GM12878 (cell line): ENCODE data around the gene MOK. TPM values are rescaled to one million over a fixed set of nuclear protein-coding genes. Genes with fewer than 3 reads are reported as not detected.
A peak's percentile ranks its signal among the peaks of the same experiment; 100 is the strongest.

Source experiments
- ATAC-seq: fragments of 200-7000 bp; cut with Tn5 transposase; 3 replicates; pipeline ENCODE4 v1.9.1; 2020; ENCODE audit warnings: mild to moderate bottlenecking, moderate library complexity
- BruUV-seq: library from RNA; stranded (reverse); fragments of 400-500 nt; replicated peaks from 2 replicates; lab custom pipeline; 2021; lab: Mats Ljungman, UMichigan
- CTCF ChIA-PET: fragments of 300-600 bp; sonication (Branson Sonifier 250); formaldehyde crosslinking; extraction: SDS; loops from one replicate; lab custom pipeline; 2021; ENCODE audit warnings: inconsistent platforms; lab: Yijun Ruan, JAX
- POLR2A ChIA-PET: fragments of 350-600 bp; formaldehyde crosslinking; extraction: SDS; loops from one replicate; lab custom pipeline; 2021; ENCODE audit warnings: inconsistent platforms; lab: Charles Lee
- RAD21 ChIA-PET: fragments of 300-600 bp; sonication (Branson Sonifier 250); formaldehyde crosslinking; loops from one replicate; lab custom pipeline; 2023; ENCODE audit warnings: antibody characterized with exemption; ENCODE audit not compliant: unreplicated experiment; lab: Charles Lee
- SMC1A ChIA-PET: fragments of 300-600 bp; sonication (Branson Sonifier 250); formaldehyde crosslinking; loops from one replicate; lab custom pipeline; 2023; ENCODE audit not compliant: unreplicated experiment, uncharacterized antibody; lab: Charles Lee
- DNase-seq: peaks from one replicate; pipeline ENCODE4 v3.0.0-alpha.2; 2011; ENCODE audit warnings: low read depth, low spot score
- FAIRE-seq: peaks from 3 replicates; lab custom pipeline; 2011; peaks lifted over from hg19 to GRCh38; lab: Jason Lieb, UNC
- H2AFZ ChIP-seq: 2 replicates; pipeline ENCODE4 v1.6.0; 2011; ENCODE audit warnings: low read depth, low read length, control low read depth; ENCODE audit not compliant: control insufficient read depth
- H3K27ac ChIP-seq: 2 replicates; pipeline ENCODE4 v1.5.1; 2011; ENCODE audit warnings: control low read depth; ENCODE audit not compliant: control insufficient read depth, insufficient read depth
- H3K27me3 ChIP-seq, 2 experiments: replicated peaks in 1 of 2; 2 replicates each; pipeline versions ENCODE4 v1.6.0 to v1.6.1; 2011; ENCODE audit warnings: low read length in 1 of 2; ENCODE audit not compliant: control insufficient read depth in 2 of 2, insufficient read depth in 2 of 2
- H3K36me3 ChIP-seq, 2 experiments: 2 replicates each; pipeline ENCODE4 v1.5.1; 2011; ENCODE audit warnings: low read length in 1 of 2; ENCODE audit not compliant: control insufficient read depth in 2 of 2, insufficient read depth in 2 of 2
- H3K4me1 ChIP-seq: 2 replicates; pipeline ENCODE4 v1.6.1; 2011; ENCODE audit warnings: mild to moderate bottlenecking, low read length, moderate library complexity, mixed read lengths; ENCODE audit not compliant: control insufficient read depth, insufficient read depth
- H3K4me2 ChIP-seq: 2 replicates; pipeline ENCODE4 v1.6.0; 2011; ENCODE audit warnings: control low read depth; ENCODE audit not compliant: control insufficient read depth, insufficient read depth
- H3K4me3 ChIP-seq: fragments of 200-600 bp; sonication (generic); 2 replicates; pipeline ENCODE4 v1.5.1; 2016
- H3K79me2 ChIP-seq: 2 replicates; pipeline ENCODE4 v1.6.0; 2011; ENCODE audit warnings: low read length; ENCODE audit not compliant: control insufficient read depth, insufficient read depth
- H3K9ac ChIP-seq: 2 replicates; pipeline ENCODE4 v1.8.0; 2011; ENCODE audit warnings: low read length, control low read depth, mixed read lengths; ENCODE audit not compliant: control insufficient read depth, insufficient read depth
- H3K9me3 ChIP-seq: replicated peaks from 3 replicates; pipeline ENCODE4 v1.5.1; 2011; ENCODE audit warnings: mild to moderate bottlenecking, low read length; ENCODE audit not compliant: control insufficient read depth, insufficient read depth
- H4K20me1 ChIP-seq: 2 replicates; pipeline ENCODE4 v1.6.0; 2011; ENCODE audit not compliant: control insufficient read depth, insufficient read depth
- CEBPZ ChIP-seq: fragments of 150-350 bp; IDR thresholded peaks from 2 replicates; pipeline ENCODE4 v1.6.1; 2016; ENCODE audit warnings: low read depth, low read length
- ESRRA ChIP-seq: IDR thresholded peaks from 2 replicates; pipeline ENCODE4 v1.6.1; 2012; ENCODE audit warnings: mild to moderate bottlenecking, low read length, improper control_type of control experiment
- IKZF1 ChIP-seq: fragments of 450-650 bp; conservative IDR thresholded peaks from 2 replicates; pipeline ENCODE4 v1.6.1; 2017; ENCODE audit warnings: antibody characterized with exemption, mild to moderate bottlenecking
- IKZF2 ChIP-seq, 2 experiments: fragments of 450-650 bp; IDR thresholded peaks; 2 replicates each; pipeline ENCODE4 v1.6.1; 2017; ENCODE audit warnings: mild to moderate bottlenecking in 2 of 2, moderate library complexity in 2 of 2
- IRF5 ChIP-seq: fragments of 450-650 bp; IDR thresholded peaks from 2 replicates; pipeline ENCODE4 v1.6.1; 2017; ENCODE audit warnings: borderline replicate concordance
- MXI1 ChIP-seq: fragments of 150-350 bp; IDR thresholded peaks from 2 replicates; pipeline ENCODE4 v1.6.1; 2011; ENCODE audit warnings: low read depth, mild to moderate bottlenecking, inconsistent platforms, low read length, improper control_type of control experiment
- MYB ChIP-seq: fragments of 150-350 bp; IDR thresholded peaks from 2 replicates; pipeline ENCODE4 v1.6.1; 2014; ENCODE audit warnings: mild to moderate bottlenecking, low read depth, low read length, borderline replicate concordance
- NFXL1 ChIP-seq: fragments of 450-650 bp; IDR thresholded peaks from 2 replicates; pipeline ENCODE4 v1.6.1; 2017; ENCODE audit warnings: antibody characterized with exemption, mild to moderate bottlenecking, borderline replicate concordance
- NFYB ChIP-seq: IDR thresholded peaks from 2 replicates; pipeline ENCODE4 v1.6.1; 2011; ENCODE audit warnings: low read depth, mild to moderate bottlenecking, low read length, improper control_type of control experiment, moderate library complexity; ENCODE audit not compliant: insufficient read depth
- POLR2A ChIP-seq: IDR thresholded peaks from 2 replicates; pipeline ENCODE4 v1.6.1; 2011; ENCODE audit warnings: low read depth, mild to moderate bottlenecking, low read length
- RELB ChIP-seq: fragments of 450-650 bp; IDR thresholded peaks from 2 replicates; pipeline ENCODE4 v1.6.1; 2017; ENCODE audit warnings: low read depth, mild to moderate bottlenecking, moderate library complexity
- SP1 ChIP-seq: IDR thresholded peaks from one replicate; pipeline ENCODE4 v1.6.1; 2011; ENCODE audit warnings: low read depth, low read length
- USF1 ChIP-seq: IDR thresholded peaks from 2 replicates; pipeline ENCODE4 v1.6.1; 2011; ENCODE audit warnings: borderline replicate concordance, low read depth, mild to moderate bottlenecking, moderate library complexity, mixed read lengths, low read length; ENCODE audit not compliant: insufficient read depth; ENCODE audit errors: extremely low read length
- ZNF384 ChIP-seq: IDR thresholded peaks from 2 replicates; pipeline ENCODE4 v1.6.1; 2012; ENCODE audit warnings: low read depth, mild to moderate bottlenecking, low read length, improper control_type of control experiment, borderline replicate concordance
- WGBS: methylation state at CpG from one replicate; pipeline ENCODE4 v1.1.6; 2016; ENCODE audit warnings: low lambda C conversion rate; ENCODE audit not compliant: insufficient replicate concordance, insufficient coverage; ENCODE audit errors: missing lambda C conversion rate; 5-methylcytosine and 5-hydroxymethylcytosine counted together
- in situ Hi-C: fragments of 300-500 bp; cut with MboI; formaldehyde crosslinking; loops from 9 replicates; pipeline ENCODE4 v1.14.3; 2018; ENCODE audit warnings: mixed read lengths
- intact Hi-C: fragments of 100-400 bp; cut with micrococcal nuclease; formaldehyde crosslinking; loops from one replicate; pipeline ENCODE4 v1.14.2; 2022; ENCODE audit not compliant: unreplicated experiment
- polyA plus RNA-seq, 11 experiments: library from polyadenylated mRNA; depleted of rRNA in 4 of 11; unstranded in 6 of 11; stranded (reverse) in 5 of 11; fragments of >200 nt; fragmentation: Nextera tagmentation in 4 of 11; fragmentation: Illumina TruSeq in 1 of 11; extraction: Ambion mirVana in 4 of 11; extraction: Trizol in 1 of 11; gene quantifications; 1 replicate in 1 of 11; 2 replicates in 10 of 11; pipeline versions ENCODE4 v1.2.1 to v1.2.3, GENCODE V29; 2011 to 2016; ENCODE audit warnings: inconsistent platforms in 2 of 11, missing spikeins in 2 of 11, low read depth in 1 of 11
- total RNA-seq, 4 experiments: library from RNA; depleted of rRNA in 3 of 4; stranded (reverse); fragments of >200 nt in 3 of 4; fragmentation: Illumina TruSeq in 1 of 4; extraction: Trizol in 1 of 4; gene quantifications; 2 replicates each; pipeline versions ENCODE4 v1.2.1 to v1.2.3, GENCODE V29; 2013 to 2021

MOK gene
- total and polyA plus RNA-seq, 10 of the 15 experiments (the other 5 are each of a cell fraction or from before 2014, with no cell fraction given), result 0.10 to 3.0 (median 1.4) TPM

- peak; percentile 61 to 76; a peak in 2 of 4 replicates for TF ChIP-seq IKZF2 (IDR thresholded peaks at IDR 0.05)
- TF ChIP-seq POLR2A, result no peak
- TF ChIP-seq ZNF384, result no peak
- peak; percentile 26; the same call in 1 of the 2 replicates for TF ChIP-seq MXI1
- TF ChIP-seq RELB, result peak; percentile 23; the same call in 1 of the 2 replicates
- TF ChIP-seq, all 136 proteins: peak for 20
These were observed 84.9 kb downstream of the MOK start (continued) for GRCh38 chr14:102220031-102220430.

- POLR2A ChIA-PET, result no interaction called here
- H3K9ac ChIP-seq, result no peak overlapping the region; the same call in 1 of the 2 replicates
- H4K20me1 ChIP-seq, result no peaks in the 10 kb centered on the region
- no TSS peak for BruUV-seq
- no peak overlapping the region for H3K4me2 ChIP-seq
- ATAC-seq (no peak), DNase-seq (no peak), FAIRE-seq (no peak)
- SMC1A ChIA-PET, result no interaction called here
- no peaks in the 10 kb centered on the region for H3K27me3 ChIP-seq
- WGBS, result 99% methylated on average over 13 of the region's 16 CpGs
- no peak overlapping the region for H3K4me3 ChIP-seq
- no peaks in the 10 kb centered on the region for H3K9me3 ChIP-seq
- in situ Hi-C loops, result no loop called here
- H2AFZ ChIP-seq, result no peak overlapping the region
- intact Hi-C loops, result no loop called here
- CTCF ChIA-PET, result no interaction called here
- H3K27ac ChIP-seq, result no peak overlapping the region
- no peaks in the 10 kb centered on the region; a peak in 3 of 4 replicates for H3K36me3 ChIP-seq
- no peaks in the 10 kb centered on the region for H3K79me2 ChIP-seq
- peaks cover 10% of the 10 kb centered on the region for H3K4me1 ChIP-seq
- RAD21 ChIA-PET, result no interaction called here
- TF ChIP-seq NFXL1 (no peak), ESRRA (no peak), NFYB (no peak), IKZF1 (no peak), USF1 (no peak), CEBPZ (no peak), RELB (no peak), MYB (no peak), SP1 (no peak), IRF5 (no peak)
These were observed 85.6 kb downstream of the MOK start for GRCh38 chr14:102219316-102219715.
